ENCODE measurements around the gene SMG6.

Gene SMG6

GRCh38 chr17:2235265-2235664, 68.3 kb downstream of the SMG6 start:
- DNase-seq (ENCODE audit: low spot score) = no peak

DNA sequence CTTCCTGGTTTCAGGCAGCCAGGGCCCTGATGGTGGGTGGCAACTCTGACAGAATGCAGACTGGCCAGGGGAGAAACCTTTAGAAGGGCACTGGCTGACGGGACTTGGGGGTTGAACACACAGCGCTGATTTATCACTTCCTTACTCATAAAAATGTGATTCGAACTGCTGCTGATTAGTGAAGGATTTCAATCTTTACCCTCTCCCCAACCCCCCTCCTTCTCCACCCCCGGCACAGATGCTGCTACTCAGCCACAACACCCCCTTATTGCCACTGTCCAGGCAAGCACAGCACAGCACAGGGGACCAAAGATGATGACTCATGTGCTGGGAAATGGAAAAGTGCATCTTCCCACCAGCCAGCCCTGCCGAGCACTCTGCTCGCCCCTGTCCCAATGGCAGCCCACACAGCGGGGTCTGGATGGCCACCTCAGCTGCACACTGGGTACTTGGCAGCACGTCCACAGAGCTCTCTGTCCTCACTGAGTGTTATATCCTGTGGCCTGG, 70.1 kb downstream of the SMG6 start:
- DNase-seq (ENCODE audit: low spot score) = no peak

DNA sequence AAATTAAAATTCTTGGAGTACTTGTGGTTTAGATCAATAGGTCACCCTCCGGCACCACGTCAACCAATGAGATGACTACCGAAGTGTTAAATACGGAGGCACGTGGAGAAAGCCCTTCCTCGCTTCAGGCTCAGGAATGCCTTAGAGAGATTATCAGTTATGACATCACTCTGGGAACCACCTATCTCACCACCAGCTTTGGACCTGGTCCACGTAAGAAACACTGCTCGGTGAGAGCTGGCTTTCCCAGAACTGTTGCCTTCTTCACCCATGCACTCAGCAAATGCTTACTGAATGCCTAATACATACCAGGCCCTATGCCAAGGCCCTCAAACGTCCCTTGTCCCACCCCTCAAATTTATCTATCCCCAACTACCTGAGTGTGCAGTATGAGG, 71.3 kb downstream of the SMG6 start:
- DNase-seq (ENCODE audit: low spot score) = no peak

GRCh38 chr17:2230877-2231276, 72.7 kb downstream of the SMG6 start:
- DNase-seq (ENCODE audit: low spot score) = no peak

- DNase-seq (ENCODE audit: low spot score) = no peak
Observed at GRCh38 chr17:2227025-2227699, 76.4 kb downstream of the SMG6 start.

GRCh38 chr17:2223617-2223927, 80.0 kb downstream of the SMG6 start:
- DNase-seq (ENCODE audit: low spot score) = no peak

GRCh38 chr17:2222901-2223616, 80.5 kb downstream of the SMG6 start:
- DNase-seq (ENCODE audit: low spot score) = no peak

GRCh38 chr17:2222301-2222700, 81.3 kb downstream of the SMG6 start:
- no peak for DNase-seq (ENCODE audit: low spot score)

DNA sequence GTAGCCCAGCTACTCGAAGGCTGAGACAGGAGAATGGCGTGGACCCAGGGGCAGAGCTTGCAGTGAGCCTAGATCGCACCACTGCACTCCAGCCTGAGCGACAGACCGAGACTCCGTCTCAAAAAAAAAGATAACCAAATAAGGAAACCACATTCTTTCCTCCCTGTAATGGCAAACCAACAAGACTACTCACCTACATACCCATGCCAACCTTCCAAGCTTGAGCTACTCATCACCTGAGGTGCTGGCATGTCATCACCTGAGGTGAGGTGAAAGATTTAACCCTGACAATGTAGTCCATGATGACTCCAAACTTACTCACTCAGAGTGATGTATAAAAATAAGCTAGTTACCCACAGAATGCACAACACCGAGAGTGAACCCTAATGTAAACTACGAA, 85.2 kb downstream of the SMG6 start:
- peak; percentile 25 for DNase-seq (ENCODE audit: low spot score)

- peak; percentile 85 for DNase-seq (ENCODE audit: low spot score)
Observed at GRCh38 chr17:2215616-2216364, 87.8 kb downstream of the SMG6 start.

DNA sequence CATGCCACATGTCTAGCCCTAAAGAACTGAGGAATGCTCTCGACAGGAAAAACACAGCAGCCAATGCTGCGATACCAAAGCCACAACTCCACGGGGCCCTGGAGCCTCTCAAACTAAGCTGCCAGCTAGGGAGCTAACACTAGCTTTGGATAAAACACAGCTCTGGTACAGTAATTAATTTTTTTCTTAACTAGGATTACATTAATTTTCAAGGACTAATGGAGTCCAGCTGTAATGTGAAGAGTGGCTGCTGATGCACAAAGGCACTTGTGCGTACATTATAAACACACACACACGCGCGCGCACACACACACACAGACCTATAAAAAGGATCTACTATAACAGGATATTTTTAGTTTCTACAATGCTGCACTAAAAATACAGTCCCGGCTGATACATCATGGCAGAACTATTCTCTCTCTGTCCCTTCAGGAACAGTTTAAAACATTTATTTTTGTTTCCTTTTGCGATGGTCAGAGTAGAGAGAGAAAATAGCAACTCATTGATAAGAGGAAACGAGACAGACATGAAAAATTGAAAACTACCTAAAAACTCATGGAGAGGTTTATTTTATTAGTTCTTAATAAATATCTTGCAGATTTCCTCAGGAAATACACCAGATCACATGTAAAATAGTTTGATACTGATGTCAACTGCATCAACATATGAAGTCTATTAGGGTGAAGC, 88.5 kb downstream of the SMG6 start:
- DNase-seq (ENCODE audit: low spot score) = peak; percentile 35

DNA sequence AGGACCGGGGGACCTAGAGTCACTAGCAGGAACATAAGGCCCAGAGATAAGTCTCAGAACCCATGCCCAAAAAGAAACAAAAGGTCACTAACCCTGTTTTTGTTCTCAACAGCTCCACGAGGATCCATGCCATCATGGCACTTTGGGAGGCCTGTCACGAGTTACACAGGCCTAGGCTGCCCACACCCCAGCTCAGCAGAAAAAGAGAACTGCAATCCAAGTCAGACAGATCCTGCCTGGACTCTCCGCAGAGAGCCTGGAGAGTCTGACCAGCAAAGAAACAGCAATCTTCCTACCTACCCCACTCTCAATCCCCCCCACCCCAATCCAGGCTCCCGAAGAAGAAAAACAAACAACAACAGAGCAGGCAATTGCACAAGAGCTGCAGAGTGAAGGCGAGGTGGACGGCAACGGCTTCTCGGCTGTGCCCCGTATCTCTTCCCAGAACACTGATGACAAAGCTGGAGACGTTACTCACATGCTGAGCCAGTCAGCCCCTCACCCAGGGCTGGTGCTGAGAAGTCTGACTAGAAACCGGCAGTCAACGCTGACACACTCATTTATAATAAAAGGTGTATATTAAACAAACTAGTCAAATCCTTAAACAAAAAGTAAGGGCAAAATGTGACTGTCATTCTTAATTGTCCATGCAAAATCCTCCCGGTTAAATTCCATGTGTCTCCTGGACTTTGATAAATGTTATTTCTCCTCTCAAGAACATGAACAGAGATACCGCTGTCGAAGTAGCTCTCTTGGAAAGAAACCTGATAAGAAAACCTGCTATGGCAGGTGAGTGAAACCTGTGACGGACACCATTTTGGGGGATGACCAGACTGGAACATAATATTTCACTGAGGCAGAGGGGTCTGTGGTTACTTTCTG, 89.3 kb downstream of the SMG6 start:
- no peak for DNase-seq (ENCODE audit: low spot score)

- DNase-seq (ENCODE audit: low spot score) = no peak
Observed at GRCh38 chr17:2213291-2213960, 90.2 kb downstream of the SMG6 start.

DNA sequence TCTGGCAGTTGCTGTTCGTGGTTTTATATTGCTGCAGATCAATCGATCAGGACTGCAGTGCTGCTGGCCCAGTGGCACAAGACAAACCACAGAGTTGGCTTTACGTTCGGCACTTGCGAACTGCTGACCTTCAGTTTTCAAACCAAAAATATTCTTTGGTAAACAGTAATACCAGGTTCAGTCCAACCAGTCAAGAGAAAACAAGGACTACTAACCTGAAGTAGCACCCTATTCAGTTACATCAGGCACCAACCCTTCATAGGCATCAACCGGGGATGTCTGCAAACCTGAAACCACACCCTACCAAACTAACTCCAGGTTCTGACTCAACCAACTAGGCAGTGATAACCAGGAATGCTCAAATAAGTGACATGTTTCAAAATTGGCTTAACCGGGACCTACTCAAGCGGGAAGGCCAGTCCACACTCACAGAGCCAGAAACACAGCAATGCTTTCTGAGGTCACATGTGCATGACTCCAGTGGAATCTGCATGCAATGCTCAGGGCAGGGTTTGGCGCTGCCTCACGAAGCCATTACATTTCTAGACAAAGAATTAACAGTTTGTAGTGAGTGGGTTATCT, 91.1 kb downstream of the SMG6 start:
- no peak for DNase-seq (ENCODE audit: low spot score)

DNA sequence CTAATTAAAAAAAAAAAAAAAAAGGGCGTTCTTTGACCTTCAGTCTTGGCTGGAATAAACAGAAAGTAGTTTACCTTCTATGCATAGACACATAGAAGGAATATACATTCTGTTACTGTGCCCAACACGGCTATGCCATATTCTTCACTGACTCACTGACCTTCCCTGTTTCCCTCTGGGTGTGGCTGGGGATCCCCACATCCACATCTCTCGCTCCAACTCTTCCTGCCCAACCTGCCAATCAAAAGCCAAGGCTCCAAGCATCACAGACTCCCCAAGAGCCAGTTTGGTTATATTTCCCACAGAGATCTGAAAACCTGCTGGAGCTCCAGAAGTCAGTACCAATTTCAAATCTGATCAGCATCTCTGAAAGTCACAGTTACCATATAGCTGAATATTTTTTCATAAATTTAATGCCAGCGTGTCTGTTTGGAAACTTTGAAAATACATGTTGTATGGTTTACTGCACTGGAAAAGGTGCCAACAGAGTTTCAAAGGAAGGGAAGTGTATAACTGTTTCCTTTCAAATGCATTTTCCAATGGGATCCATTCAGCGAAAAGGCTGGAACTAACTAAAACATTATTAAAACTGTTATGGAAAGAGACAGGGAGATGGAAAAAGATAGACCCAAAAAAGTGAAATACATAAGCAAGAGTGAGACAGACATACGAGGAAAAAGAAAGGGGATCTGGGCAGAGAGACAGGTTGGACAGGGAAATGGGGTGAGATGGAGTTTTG, 91.8 kb downstream of the SMG6 start:
- no peak for DNase-seq (ENCODE audit: low spot score)

DNA sequence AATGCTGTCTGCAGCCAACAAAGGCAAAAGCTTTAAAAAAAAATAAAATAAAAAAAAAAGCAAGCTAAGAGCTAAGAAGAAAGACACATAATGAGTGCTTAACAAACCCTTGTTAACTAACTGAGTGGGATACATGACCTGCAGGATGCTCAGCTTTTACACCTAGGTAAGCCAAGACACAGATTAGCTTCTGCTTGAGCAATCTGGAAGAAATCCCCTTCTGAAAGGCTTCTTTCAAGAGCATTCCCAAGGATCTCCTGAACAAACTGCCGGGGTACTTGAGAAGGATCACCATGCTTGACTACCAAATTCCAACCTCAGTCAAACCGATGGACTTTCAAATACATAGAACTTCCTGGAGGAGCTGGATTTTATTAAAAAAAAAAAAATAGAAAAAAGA, 92.9 kb downstream of the SMG6 start:
- no peak for DNase-seq (ENCODE audit: low spot score)

DNA sequence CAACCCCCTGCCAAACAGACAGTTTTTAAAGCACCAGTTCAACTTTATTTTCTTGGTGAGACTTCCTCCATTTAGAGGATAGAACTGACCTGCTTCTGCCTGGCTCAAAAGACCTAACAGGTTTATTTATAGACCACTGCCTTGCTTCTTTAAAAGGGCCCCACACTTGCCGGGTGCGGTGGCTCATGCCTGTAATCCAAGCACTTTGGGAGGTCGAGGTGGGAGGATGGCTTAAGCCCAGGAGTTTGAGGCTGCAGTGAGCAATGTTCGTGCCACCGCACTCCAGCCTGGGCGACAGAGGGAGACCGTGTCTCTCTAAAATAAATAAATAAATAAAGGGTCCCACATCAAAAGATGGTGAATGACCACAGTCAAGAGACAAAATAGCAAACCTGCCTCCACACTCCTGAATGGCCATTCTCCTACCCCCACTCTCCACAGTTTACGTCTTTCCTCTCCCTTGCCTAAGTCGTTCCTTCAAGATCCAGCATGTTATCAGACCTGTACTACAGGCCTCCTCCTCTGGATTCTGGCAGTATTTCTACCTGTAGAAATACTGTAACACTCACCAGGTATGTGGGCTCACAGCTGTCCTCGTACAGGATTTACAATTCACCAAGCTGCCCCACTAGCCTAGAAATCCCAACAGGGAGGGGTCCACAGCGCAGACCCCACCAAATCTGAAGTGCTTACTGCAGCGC, 95.6 kb downstream of the SMG6 start:
- no peak for DNase-seq (ENCODE audit: low spot score)

- no peak for DNase-seq (ENCODE audit: low spot score)
Observed at GRCh38 chr17:2204393-2204792, 99.2 kb downstream of the SMG6 start.

DNA sequence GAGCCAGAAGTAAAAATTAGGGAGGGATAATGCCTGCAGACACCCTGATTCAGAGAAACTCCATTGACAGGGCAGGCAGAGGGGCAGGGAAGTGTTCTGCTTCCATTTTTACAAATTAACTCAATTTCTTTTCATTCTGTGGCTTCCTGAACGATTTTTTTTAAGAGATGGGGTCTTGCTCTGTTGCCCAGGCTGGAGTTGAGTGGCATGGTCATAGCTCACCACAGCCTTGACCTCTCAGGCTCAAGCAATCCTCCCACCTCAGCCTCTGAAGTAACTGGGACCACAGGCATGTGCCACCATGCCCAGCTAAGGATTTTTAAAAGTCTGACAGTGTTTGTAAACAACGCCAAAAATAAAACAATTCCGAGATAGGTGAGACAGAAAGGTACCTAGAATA, 99.8 kb downstream of the SMG6 start:
- no peak for DNase-seq (ENCODE audit: low spot score)

Measured in NAMALWA (cell line).